ENCODE data around the gene CHN2.

The CHN2 gene

GRCh38 chr7:29346231-29346978, 151.8 kb downstream of the CHN2 start:
- no peaks in the 10 kb centered on the region for H3K9me3 ChIP-seq (ENCODE audit: insufficient read depth, low read depth, low read length)
- no peak overlapping the region for H3K4me3 ChIP-seq (ENCODE audit: low read length)
- H3K36me3 ChIP-seq (ENCODE audit: insufficient read depth, low read depth, low read length), result no peaks in the 10 kb centered on the region
- H3K9ac ChIP-seq (ENCODE audit: low read depth, low read length), result no peak overlapping the region
- no peaks in the 10 kb centered on the region for H3K27me3 ChIP-seq (ENCODE audit: insufficient read depth, low read length)
- no peak overlapping the region for H3K27ac ChIP-seq (ENCODE audit: low read length)
- H3K4me1 ChIP-seq (ENCODE audit: insufficient read depth, low read length), result no peaks in the 10 kb centered on the region; the same call in 1 of the 2 replicates

- no peaks in the 10 kb centered on the region for H3K36me3 ChIP-seq (ENCODE audit: insufficient read depth, low read depth, low read length)
- no peaks in the 10 kb centered on the region; the same call in 1 of the 2 replicates for H3K4me1 ChIP-seq (ENCODE audit: insufficient read depth, low read length)
- H3K27me3 ChIP-seq (ENCODE audit: insufficient read depth, low read length), result no peaks in the 10 kb centered on the region
- no peak overlapping the region for H3K27ac ChIP-seq (ENCODE audit: low read length)
- no peak overlapping the region for H3K9ac ChIP-seq (ENCODE audit: low read depth, low read length)
- H3K4me3 ChIP-seq (ENCODE audit: low read length), result no peak overlapping the region
- H3K9me3 ChIP-seq (ENCODE audit: insufficient read depth, low read depth, low read length), result no peaks in the 10 kb centered on the region
Observed at GRCh38 chr7:29349362-29349761, 154.8 kb downstream of the CHN2 start.

GRCh38 chr7:29350351-29350750, 155.8 kb downstream of the CHN2 start:
- Histone ChIP-seq H3K4me1 (ENCODE audit: insufficient read depth, low read length) (no peaks in the 10 kb centered on the region; the same call in 1 of the 2 replicates), H3K9me3 (ENCODE audit: insufficient read depth, low read depth, low read length) (no peaks in the 10 kb centered on the region), H3K4me3 (ENCODE audit: low read length) (no peak overlapping the region), H3K27me3 (ENCODE audit: insufficient read depth, low read length) (no peaks in the 10 kb centered on the region), H3K9ac (ENCODE audit: low read depth, low read length) (no peak overlapping the region), H3K36me3 (ENCODE audit: insufficient read depth, low read depth, low read length) (no peaks in the 10 kb centered on the region), H3K27ac (ENCODE audit: low read length) (no peak overlapping the region)

GRCh38 chr7:29352041-29352440, 157.5 kb downstream of the CHN2 start:
- H3K9me3 ChIP-seq (ENCODE audit: insufficient read depth, low read depth, low read length), result no peaks in the 10 kb centered on the region
- H3K27me3 ChIP-seq (ENCODE audit: insufficient read depth, low read length), result no peaks in the 10 kb centered on the region
- H3K9ac ChIP-seq (ENCODE audit: low read depth, low read length), result no peak overlapping the region
- no peaks in the 10 kb centered on the region for H3K36me3 ChIP-seq (ENCODE audit: insufficient read depth, low read depth, low read length)
- no peak overlapping the region for H3K27ac ChIP-seq (ENCODE audit: low read length)
- H3K4me1 ChIP-seq (ENCODE audit: insufficient read depth, low read length), result no peaks in the 10 kb centered on the region
- no peak overlapping the region for H3K4me3 ChIP-seq (ENCODE audit: low read length)

DNA sequence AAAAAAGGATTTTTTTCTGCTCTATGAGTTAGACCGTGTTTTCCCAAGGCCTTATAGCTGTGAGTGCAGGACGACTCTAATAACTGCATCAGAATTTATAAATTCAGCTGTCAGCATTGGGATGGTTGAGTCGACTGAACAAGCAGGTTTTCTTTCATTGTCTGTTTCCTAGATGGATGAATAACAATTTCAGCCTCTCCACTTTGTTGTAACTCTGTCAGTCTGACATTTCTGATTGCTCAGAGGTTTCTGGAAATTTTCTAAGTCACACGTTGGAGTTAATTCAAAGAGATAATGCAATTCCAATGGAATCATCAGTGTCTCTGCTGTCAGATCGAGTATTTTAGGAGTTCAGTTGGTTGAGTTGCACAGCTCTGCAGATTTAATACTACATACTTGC, 159.2 kb downstream of the CHN2 start:
- Histone ChIP-seq H3K27ac (ENCODE audit: low read length) (no peak overlapping the region), H3K27me3 (ENCODE audit: insufficient read depth, low read length) (no peaks in the 10 kb centered on the region), H3K4me1 (ENCODE audit: insufficient read depth, low read length) (no peaks in the 10 kb centered on the region), H3K9me3 (ENCODE audit: insufficient read depth, low read depth, low read length) (no peaks in the 10 kb centered on the region), H3K36me3 (ENCODE audit: insufficient read depth, low read depth, low read length) (no peaks in the 10 kb centered on the region), H3K9ac (ENCODE audit: low read depth, low read length) (no peak overlapping the region), H3K4me3 (ENCODE audit: low read length) (no peak overlapping the region)

DNA sequence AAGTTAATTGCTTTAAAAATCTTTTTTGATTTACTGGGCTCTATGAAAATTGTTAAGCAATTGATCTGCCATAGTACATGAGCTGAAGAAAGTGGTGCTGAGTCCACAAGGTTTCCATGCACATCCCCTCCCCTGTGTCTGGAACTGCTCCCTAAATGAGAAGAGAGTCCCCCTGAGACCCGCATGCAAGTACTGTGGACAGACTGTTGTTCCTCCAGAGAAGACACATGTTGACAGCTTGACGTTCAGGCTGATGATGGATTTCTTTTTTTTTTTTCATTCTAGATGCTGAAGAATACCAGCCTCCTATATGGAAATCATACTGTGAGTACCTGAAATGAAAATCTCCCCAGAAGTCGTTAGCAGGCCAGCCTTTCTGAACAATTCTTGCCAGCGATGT, 159.8 kb downstream of the CHN2 start:
- Histone ChIP-seq H3K4me1 (ENCODE audit: insufficient read depth, low read length) (no peaks in the 10 kb centered on the region), H3K27me3 (ENCODE audit: insufficient read depth, low read length) (no peaks in the 10 kb centered on the region), H3K9ac (ENCODE audit: low read depth, low read length) (no peak overlapping the region), H3K9me3 (ENCODE audit: insufficient read depth, low read depth, low read length) (no peaks in the 10 kb centered on the region), H3K4me3 (ENCODE audit: low read length) (no peak overlapping the region), H3K36me3 (ENCODE audit: insufficient read depth, low read depth, low read length) (no peaks in the 10 kb centered on the region), H3K27ac (ENCODE audit: low read length) (no peak overlapping the region)

GRCh38 chr7:29355388-29355787, 160.8 kb downstream of the CHN2 start:
- H3K4me1 ChIP-seq (ENCODE audit: insufficient read depth, low read length), result no peaks in the 10 kb centered on the region
- no peaks in the 10 kb centered on the region for H3K27me3 ChIP-seq (ENCODE audit: insufficient read depth, low read length)

DNA sequence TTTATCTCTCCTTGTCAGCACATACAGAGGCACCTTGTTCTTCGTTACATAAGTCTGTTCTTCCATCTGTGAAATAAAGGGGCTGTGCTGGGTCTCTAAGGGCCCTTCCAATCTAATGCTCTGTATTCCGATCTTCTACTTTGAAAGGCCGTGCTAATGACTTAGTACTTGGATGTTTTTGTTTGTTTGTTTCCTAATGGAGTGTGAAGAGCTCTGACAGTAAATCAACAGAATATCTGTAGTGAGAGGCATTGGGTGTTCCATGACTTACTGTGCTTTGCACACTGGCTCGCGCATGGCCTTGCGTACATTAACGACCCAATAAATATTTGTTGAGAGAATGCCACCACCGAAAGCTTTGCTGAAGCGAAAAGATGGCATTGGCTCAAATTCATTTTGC, 162.1 kb downstream of the CHN2 start:
- Histone ChIP-seq H3K9ac (ENCODE audit: low read depth, low read length) (no peak overlapping the region), H3K4me3 (ENCODE audit: low read length) (no peak overlapping the region), H3K4me1 (ENCODE audit: insufficient read depth, low read length) (no peaks in the 10 kb centered on the region), H3K27ac (ENCODE audit: low read length) (no peak overlapping the region), H3K27me3 (ENCODE audit: insufficient read depth, low read length) (no peaks in the 10 kb centered on the region), H3K36me3 (ENCODE audit: insufficient read depth, low read depth, low read length) (no peaks in the 10 kb centered on the region), H3K9me3 (ENCODE audit: insufficient read depth, low read depth, low read length) (no peaks in the 10 kb centered on the region)

More at GRCh38 chr7:29355388-29355787, 160.8 kb downstream of the CHN2 start:
- no peak overlapping the region for H3K27ac ChIP-seq (ENCODE audit: low read length)
- no peaks in the 10 kb centered on the region for H3K9me3 ChIP-seq (ENCODE audit: insufficient read depth, low read depth, low read length)
- H3K9ac ChIP-seq (ENCODE audit: low read depth, low read length), result no peak overlapping the region
- H3K4me3 ChIP-seq (ENCODE audit: low read length), result no peak overlapping the region
- no peaks in the 10 kb centered on the region for H3K36me3 ChIP-seq (ENCODE audit: insufficient read depth, low read depth, low read length)

DNA sequence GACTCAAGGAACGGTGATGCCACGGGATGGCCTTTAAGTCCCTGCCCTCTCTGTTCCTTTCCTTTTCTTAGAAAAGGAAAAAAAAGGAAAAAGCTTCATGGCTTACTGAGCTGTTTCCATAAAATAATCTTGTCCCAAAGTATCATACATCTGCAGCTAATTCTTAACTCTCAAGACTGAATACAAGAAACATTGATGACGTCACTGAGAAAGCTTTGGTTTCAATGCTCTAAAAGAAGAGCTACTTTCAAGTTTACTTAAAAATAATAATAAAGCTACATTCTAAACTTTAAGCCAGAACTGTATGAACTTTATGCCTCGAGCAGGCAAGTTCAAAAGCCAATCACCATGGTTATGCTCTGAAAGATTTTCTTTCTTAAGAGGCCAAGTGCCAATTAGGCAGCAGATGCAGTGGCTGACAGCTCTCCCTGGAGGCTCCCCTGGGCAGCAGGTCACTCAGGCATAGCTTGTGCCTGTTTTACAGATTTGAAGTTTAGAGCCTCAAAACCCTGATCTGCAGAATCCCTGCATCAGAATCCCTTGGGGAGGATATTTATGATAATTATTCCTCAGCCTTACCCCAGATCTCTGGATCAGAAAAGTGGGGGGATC, 165.0 kb downstream of the CHN2 start:
- no peak overlapping the region for H3K9ac ChIP-seq (ENCODE audit: low read depth, low read length)
- H3K9me3 ChIP-seq (ENCODE audit: insufficient read depth, low read depth, low read length), result no peaks in the 10 kb centered on the region
- H3K27me3 ChIP-seq (ENCODE audit: insufficient read depth, low read length), result no peaks in the 10 kb centered on the region
- no peak overlapping the region for H3K4me3 ChIP-seq (ENCODE audit: low read length)
- H3K4me1 ChIP-seq (ENCODE audit: insufficient read depth, low read length), result peaks cover 7% of the 10 kb centered on the region; the same call in 1 of the 2 replicates
- H3K36me3 ChIP-seq (ENCODE audit: insufficient read depth, low read depth, low read length), result no peaks in the 10 kb centered on the region
- H3K27ac ChIP-seq (ENCODE audit: low read length), result no peak overlapping the region

- Histone ChIP-seq H3K9ac (ENCODE audit: low read depth, low read length) (no peak overlapping the region), H3K36me3 (ENCODE audit: insufficient read depth, low read depth, low read length) (no peaks in the 10 kb centered on the region), H3K27me3 (ENCODE audit: insufficient read depth, low read length) (no peaks in the 10 kb centered on the region), H3K4me3 (ENCODE audit: low read length) (no peak overlapping the region), H3K4me1 (ENCODE audit: insufficient read depth, low read length) (peaks cover 10% of the 10 kb centered on the region; the same call in 1 of the 2 replicates), H3K9me3 (ENCODE audit: insufficient read depth, low read depth, low read length) (no peaks in the 10 kb centered on the region), H3K27ac (ENCODE audit: low read length) (no peak overlapping the region)
Observed at GRCh38 chr7:29360633-29361625, 166.4 kb downstream of the CHN2 start.

- Histone ChIP-seq H3K27ac (ENCODE audit: low read length) (no peak overlapping the region), H3K27me3 (ENCODE audit: insufficient read depth, low read length) (no peaks in the 10 kb centered on the region), H3K9ac (ENCODE audit: low read depth, low read length) (no peak overlapping the region), H3K4me1 (ENCODE audit: insufficient read depth, low read length) (peaks cover 14% of the 10 kb centered on the region; the same call in 1 of the 2 replicates), H3K4me3 (ENCODE audit: low read length) (no peak overlapping the region), H3K36me3 (ENCODE audit: insufficient read depth, low read depth, low read length) (no peaks in the 10 kb centered on the region), H3K9me3 (ENCODE audit: insufficient read depth, low read depth, low read length) (no peaks in the 10 kb centered on the region)
Observed at GRCh38 chr7:29362380-29362779, 167.8 kb downstream of the CHN2 start.
